GM18907 (cell line): Measurements from ENCODE around the gene MAB21L4.

Experiments used
- ATAC-seq: cut with Tn5 transposase; IDR thresholded peaks from one replicate; pipeline ENCODE4 v1.9.1; 2021; ENCODE audit warnings: mild to moderate bottlenecking, moderate library complexity; ENCODE audit not compliant: unreplicated experiment

MAB21L4 gene

GRCh38 chr2:240913810-240914644 is 18.1 kb upstream of the MAB21L4 start:
- ATAC-seq: no peak

- ATAC-seq: no peak
These were observed 17.2 kb upstream of the MAB21L4 start for GRCh38 chr2:240912878-240913809.

DNA sequence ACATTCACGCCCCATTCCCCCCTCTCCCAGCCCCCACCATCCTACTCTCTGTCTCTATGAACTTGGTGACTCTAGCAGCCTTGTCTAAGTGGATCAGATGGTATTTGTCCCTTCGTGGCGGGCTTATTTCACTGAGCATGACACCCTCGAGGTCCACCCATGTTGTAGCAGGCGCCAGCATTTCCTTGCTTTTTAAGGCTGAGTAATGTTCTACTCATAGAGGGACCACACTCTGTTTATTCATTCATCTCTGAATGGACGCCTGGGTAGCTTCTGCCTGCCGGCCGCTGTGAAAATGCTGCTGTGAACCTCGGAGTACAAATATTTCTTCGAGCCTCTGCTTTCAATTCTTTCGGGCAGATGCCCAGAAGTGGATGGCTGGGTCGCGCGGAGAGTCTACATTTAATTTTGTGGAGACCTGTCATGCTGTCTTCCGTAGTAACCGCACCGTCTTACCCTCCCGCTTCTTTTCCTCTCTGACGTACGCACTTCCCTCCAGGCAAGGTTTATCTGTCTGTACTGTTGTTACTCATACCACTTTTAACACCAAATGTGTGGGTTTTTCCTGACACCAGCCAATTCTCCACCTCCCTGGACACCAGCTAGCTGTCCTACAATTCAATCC is 15.8 kb upstream of the MAB21L4 start:
- ATAC-seq: no peak

- ATAC-seq: no peak
These were observed 13.4 kb upstream of the MAB21L4 start for GRCh38 chr2:240909216-240909974.

DNA sequence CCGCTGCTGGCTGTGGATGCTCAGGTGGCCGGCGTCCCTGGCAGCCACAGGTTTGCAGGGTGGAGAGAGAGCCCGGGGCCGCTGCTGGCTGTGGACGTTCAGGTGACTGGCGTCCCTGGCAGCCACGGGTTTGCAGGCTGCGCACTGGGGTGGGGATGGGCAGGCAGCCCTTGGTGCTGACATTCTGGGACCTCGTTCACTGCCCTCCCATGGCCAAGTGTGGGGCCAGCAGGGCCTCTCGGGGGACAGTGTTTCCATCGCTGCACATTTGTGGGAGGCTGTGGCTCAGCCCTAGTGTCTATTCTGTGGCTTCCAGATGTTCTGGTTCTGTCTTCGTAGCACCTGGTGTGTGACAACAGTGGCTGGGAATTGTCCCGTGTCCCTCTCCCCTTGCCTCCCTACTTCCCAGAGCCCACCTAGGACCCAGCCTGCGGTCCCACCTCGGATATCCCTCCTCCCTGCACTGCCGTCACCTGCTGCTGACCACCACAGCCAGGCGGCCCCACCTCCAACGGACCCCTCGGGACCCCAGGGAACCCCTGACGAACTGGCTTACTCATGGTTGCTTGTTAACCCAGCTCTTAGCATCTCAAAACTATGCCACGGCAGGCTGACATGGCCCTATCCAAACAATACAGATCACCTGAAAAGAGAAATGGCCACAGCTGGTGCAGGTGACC is 11.1 kb upstream of the MAB21L4 start:
- ATAC-seq: no peak

- no peak for ATAC-seq
These were observed 10.4 kb upstream of the MAB21L4 start, which contains the start of gene CROCC2 for GRCh38 chr2:240906141-240906910. Gene CROCC2 (plus strand): TSS chr2:240906336. CDS start chr2:240906514, 178 bp downstream.

DNA sequence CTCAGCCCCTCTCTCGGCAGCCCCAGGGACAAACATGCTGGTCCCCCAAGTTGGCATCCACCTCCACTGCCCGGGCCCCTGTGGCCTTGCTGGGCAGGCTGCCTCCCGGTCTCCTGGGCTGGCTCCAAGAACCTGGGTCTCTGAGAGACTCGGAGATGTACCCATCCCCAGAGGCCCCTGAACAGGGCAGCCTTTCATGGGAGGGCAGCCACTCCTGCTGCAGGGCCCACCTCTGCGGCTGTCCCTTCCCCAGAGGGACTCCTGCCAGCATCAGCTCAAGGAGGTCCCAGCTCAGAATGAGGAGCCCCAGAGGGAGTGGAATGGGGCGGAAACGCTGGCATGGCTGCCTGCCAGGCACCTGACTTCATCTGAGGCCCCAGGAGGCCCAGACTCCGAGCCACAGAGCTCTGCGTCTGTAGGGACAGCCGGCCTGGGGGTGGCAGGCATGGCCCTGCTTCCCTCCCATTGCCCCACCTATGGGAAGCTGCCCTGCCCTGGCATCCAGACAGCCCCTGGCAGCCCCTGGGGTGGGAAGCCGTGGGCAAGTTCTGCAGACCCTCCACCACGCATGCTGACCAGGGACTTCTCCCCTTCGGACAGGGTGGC is 9.3 kb upstream of the MAB21L4 start:
- ATAC-seq: no peak

- ATAC-seq: no peak
These were observed 8.5 kb upstream of the MAB21L4 start for GRCh38 chr2:240904216-240905175.

DNA sequence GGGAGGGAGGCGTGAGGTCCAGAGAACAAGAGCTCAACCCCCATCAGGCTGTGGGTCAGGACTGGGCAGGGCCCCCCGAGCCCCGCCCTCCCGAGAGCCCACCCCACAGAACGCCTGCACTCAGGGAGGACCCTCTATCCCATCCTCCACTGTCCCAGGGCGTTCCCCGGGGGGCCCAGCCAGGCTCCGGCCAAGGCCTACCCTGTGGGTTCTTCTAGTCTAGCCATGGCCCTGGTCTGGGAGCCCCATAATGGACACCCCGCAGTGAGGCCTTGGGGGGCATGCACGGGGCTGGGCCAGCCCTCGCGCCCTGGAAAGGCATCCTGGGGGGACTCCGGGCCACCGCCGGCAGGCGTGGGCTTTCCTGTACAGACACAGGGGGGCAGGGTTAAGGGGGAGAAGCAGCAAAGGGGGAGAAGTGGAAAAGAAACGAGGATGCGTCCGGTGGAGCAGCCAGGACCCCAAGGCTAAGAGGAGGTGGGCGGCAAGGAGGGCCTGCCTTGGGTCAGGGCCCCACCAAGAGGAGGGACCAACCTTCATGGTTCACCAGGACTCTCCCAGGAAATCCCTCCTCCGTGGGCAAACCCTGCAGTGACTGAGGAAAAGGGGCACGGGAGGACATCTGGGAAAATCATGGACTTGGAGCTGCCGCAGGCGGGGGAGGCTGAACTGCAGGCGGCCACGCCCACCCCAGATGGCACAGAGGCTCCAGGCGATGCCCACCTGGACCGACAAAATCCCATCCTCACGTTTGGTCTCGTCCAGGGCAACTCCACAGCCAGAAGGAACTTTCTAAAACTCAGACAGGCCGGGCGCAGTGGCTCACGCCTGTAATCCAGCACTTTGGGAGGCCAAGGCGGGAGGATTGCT is 7.5 kb upstream of the MAB21L4 start:
- ATAC-seq: no peak

DNA sequence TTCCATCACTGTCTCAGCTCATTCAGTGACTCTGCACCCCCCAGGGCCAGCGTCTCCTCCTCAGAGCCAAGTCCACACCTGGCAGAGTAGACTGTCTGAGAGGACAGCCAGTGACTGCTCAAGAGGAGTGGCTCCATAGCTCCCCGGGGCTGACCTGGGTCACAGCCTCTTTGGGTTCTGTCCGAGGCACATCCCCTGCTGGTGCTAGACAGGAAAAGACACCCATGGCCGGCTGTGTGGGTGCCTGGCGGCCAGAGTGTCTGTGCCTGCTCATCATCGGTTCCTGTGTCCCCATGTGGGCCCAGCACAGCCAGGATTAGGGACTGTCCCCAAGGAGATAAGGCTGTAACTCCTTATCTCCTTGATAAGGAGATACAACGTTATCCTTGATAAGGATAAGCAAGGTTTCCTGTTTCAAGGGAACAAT is 6.7 kb upstream of the MAB21L4 start:
- no peak for ATAC-seq

DNA sequence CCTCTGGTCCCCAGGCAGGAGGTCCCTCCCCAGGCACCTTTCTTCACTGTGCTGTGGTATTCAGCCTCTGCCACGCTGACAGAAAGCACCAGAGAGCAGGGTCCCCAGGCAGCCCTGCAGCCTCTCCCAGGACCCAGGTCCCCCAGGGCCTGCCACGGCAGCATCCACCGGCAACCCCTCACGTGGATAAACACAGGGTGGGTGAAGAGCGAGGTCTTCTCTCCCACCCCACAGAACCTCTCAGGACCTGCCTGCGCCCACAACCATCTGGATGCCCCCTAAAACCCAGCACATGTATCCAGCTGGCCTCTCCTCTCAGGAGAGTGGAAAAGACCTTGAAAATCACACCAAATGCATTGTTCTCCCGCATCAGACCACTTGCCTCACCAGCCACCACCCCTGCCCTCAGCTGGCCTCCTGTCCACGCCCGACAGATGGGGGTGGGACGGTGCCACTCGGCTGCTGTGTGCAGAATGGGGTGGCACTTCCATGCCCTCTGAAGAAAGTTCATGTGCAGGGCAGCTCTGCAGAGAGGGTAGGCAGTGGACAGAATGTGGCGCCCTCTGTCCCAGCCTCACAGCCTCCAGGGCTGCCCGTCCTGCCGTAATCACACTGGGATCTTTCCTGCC is 6.1 kb upstream of the MAB21L4 start:
- no peak for ATAC-seq

- no peak for ATAC-seq
These were observed 4.3 kb upstream of the MAB21L4 start for GRCh38 chr2:240900141-240900860.

- no peak for ATAC-seq
These were observed 3.5 kb upstream of the MAB21L4 start for GRCh38 chr2:240899468-240899865.

- no peak for ATAC-seq
These were observed 2.9 kb upstream of the MAB21L4 start for GRCh38 chr2:240898731-240899467.
